HTR-8/SVneo (cell line): ENCODE results near the gene TDRD9.
"Not testable (repeated sequence)": the region's sequence is repeated elsewhere in the genome, so short reads cannot be mapped to it uniquely, and the experiment has no call there.

Source experiments
- DNase-seq: peaks from one replicate; pipeline ENCODE4 v3.0.0; 2011; ENCODE audit warnings: low spot score, mixed read lengths; ENCODE audit not compliant: insufficient read length
- FAIRE-seq: peaks from 2 replicates; lab custom pipeline; 2011; peaks lifted over from hg19 to GRCh38; lab: Jason Lieb, UNC

The TDRD9 gene

GRCh38 chr14:103973354-103973753 is 45.1 kb downstream of the TDRD9 start:
- no peak for FAIRE-seq

GRCh38 chr14:103974575-103974974 is 46.3 kb downstream of the TDRD9 start:
- DNase-seq (no peak), FAIRE-seq (no peak)

More at GRCh38 chr14:103973354-103973753, 45.1 kb downstream of the TDRD9 start:
- no peak for DNase-seq

- not testable (repeated sequence) for DNase-seq, FAIRE-seq
These were observed 52.5 kb downstream of the TDRD9 start for GRCh38 chr14:103980623-103981238.

- no peak for DNase-seq
- no peak for FAIRE-seq
These were observed 55.9 kb downstream of the TDRD9 start for GRCh38 chr14:103984196-103984595.

GRCh38 chr14:103989034-103989433 is 60.8 kb downstream of the TDRD9 start:
- no peak for DNase-seq

GRCh38 chr14:103989964-103990363 is 61.7 kb downstream of the TDRD9 start:
- FAIRE-seq (peak; percentile 59), DNase-seq (no peak)

More at GRCh38 chr14:103989034-103989433, 60.8 kb downstream of the TDRD9 start:
- FAIRE-seq, result no peak

- DNase-seq (no peak), FAIRE-seq (no peak)
These were observed 66.4 kb downstream of the TDRD9 start for GRCh38 chr14:103994535-103995184.

- FAIRE-seq (no peak), DNase-seq (no peak)
These were observed 67.6 kb downstream of the TDRD9 start for GRCh38 chr14:103995876-103996275.

GRCh38 chr14:103997391-103997790 is 69.1 kb downstream of the TDRD9 start:
- FAIRE-seq, result no peak

GRCh38 chr14:103998027-103998426 is 69.8 kb downstream of the TDRD9 start:
- no peak for DNase-seq
- no peak for FAIRE-seq

More at GRCh38 chr14:103997391-103997790, 69.1 kb downstream of the TDRD9 start:
- no peak for DNase-seq

GRCh38 chr14:103999795-104000440 is 71.7 kb downstream of the TDRD9 start:
- no peak for DNase-seq
- no peak for FAIRE-seq

GRCh38 chr14:104001003-104001402 is 72.7 kb downstream of the TDRD9 start:
- DNase-seq, result no peak
- FAIRE-seq, result peak; percentile 33

- DNase-seq (no peak), FAIRE-seq (no peak)
These were observed 75.4 kb downstream of the TDRD9 start for GRCh38 chr14:104003616-104004015.

- DNase-seq, result no peak
- FAIRE-seq, result no peak
These were observed 76.6 kb downstream of the TDRD9 start for GRCh38 chr14:104004849-104005248.

- no peak for FAIRE-seq
- no peak for DNase-seq
These were observed 77.2 kb downstream of the TDRD9 start for GRCh38 chr14:104005489-104005888.

GRCh38 chr14:104007121-104007520 is 78.9 kb downstream of the TDRD9 start:
- FAIRE-seq, result no peak
- DNase-seq, result no peak

GRCh38 chr14:104009297-104009696 is 81.0 kb downstream of the TDRD9 start:
- FAIRE-seq (peak; percentile 20), DNase-seq (no peak)

- DNase-seq, result no peak
- FAIRE-seq, result no peak
These were observed 83.7 kb downstream of the TDRD9 start for GRCh38 chr14:104011824-104012517.

- FAIRE-seq (no peak), DNase-seq (no peak)
These were observed 86.5 kb downstream of the TDRD9 start for GRCh38 chr14:104014764-104015163.

GRCh38 chr14:104016873-104017650 is 88.8 kb downstream of the TDRD9 start:
- FAIRE-seq (no peak), DNase-seq (no peak)
